GM18861 (cell line): ENCODE measurements around the gene ITIH4.

Experiments
- ATAC-seq: cut with Tn5 transposase; IDR thresholded peaks from one replicate; pipeline ENCODE4 v1.9.1; 2021; ENCODE audit not compliant: unreplicated experiment

ITIH4 gene

DNA sequence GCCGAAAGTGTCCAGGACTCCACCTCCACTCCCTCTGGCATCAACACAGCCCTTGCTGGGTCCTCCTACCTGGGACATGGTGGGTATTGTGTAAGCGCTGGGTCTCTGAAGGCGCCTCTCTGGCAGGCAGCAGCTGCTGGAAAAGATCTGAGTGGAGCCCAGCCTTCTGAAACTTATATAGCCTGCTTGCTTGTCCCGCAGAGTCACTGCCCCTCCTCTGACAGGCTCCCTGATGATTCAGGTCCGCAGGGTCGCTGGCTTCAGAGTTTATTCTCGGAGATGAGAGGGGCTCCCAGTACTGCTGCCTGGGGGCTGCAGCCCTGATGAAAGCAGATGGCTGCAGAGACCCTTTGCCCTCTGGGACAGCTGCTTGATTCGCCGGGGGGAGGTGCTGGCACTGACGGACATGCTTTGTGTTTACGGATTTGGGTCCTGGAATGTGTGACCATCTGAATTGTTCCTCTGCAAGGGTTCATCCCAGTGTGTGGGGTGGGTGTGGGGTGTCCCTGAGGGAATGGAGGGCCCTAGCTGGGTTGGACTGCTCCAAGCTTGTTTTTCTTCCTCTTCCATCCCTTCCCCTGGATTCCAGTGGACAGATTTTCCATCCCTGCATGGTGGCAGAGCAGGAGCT lies 4.5 kb upstream of the ITIH4 start, which contains the start of gene MUSTN1:
TSS of gene MUSTN1 (minus strand) at position 149 of the 631 bp plus-strand sequence. CDS start at position 78, 71 bp downstream.
- no peak for ATAC-seq

DNA sequence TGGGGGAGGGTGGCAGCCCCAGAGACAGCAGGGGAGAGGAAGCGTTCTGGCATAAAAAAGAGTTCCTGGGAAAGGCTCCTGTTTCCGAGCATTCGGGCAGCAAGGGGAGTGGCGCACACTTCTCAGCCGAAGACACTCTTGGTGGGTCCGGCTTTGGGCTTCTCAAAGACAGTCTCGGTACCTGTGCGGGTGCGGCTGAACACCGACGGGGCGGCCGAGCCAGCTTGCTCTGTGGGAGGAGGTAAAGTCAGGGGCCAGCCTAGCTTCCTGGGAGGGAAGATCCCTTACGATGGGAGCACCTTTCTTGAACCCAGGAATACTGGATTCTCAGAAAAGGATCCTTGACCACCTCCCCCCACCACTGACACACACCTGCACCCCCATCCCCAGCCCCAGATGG lies 2.7 kb upstream of the ITIH4 start:
- no peak for ATAC-seq

- no peak for ATAC-seq
These were observed 1.2 kb upstream of the ITIH4 start for GRCh38 chr3:52831500-52832301.

GRCh38 chr3:52829906-52830463 lies 487 bp downstream of the ITIH4 start:
- ATAC-seq, result no peak

- no peak for ATAC-seq
These were observed 990 bp downstream of the ITIH4 start for GRCh38 chr3:52829482-52829881.

- no peak for ATAC-seq
These were observed 2.6 kb downstream of the ITIH4 start for GRCh38 chr3:52827866-52828376.

DNA sequence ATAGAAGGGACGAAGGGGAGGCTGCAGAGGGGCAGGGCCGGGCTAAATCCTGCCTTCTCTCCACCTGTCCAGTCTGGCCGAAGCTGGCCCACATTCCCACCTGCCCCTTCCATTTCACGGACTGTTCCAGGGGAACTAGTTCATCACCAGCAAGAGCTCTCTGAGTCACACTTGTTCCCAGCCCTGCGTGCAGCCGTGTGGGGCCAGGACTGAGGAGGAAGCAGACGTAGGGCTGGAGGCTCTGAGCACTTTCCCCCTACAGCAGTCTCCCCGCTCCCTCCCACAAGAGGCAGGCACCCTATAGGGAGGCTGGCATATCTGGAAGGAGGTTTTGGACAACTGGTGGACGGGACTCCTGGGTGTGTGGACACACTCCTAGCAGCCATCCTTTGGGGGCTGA lies 3.0 kb downstream of the ITIH4 start:
- ATAC-seq, result no peak

DNA sequence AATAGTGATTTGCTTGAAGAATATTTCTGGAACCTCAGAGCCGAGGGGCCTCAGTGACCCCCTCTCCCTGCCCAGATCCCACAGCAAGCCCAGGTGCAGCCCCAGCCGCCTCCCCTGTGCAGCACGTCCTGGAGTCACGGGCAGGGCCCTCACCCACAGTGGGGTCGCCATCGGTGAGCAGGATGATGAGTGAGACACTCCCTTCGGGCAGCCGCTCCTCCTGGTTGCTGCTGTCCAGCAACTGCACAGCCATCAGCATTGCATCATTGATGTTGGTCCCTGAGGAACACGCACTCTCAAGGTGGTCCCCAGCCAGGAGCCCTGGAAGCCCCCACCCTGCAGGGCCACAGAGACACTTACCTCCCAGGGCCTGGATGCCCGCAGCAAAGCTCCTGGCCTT lies 6.4 kb downstream of the ITIH4 start:
- ATAC-seq, result no peak

- ATAC-seq, result no peak
These were observed 8.1 kb downstream of the ITIH4 start for GRCh38 chr3:52822363-52822762.

DNA sequence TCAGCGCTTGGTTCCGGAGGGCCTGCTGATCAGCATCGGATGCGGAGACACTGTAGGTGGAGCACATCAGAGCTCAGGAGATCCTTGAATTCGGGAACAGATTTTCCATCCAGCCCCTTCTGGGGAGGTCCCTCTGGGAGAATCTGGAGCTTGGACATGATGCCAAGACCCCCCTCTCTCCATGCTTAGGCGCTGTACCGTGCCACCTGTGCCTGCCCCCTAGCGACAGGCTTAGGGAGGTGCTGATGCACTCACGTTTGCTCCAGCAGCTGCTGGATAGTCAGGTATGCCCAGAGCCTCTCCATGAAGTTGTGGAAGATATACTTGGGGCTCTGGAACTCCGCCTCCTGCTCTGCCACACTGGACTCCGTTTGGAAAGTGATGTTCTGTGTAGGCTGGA lies 9.7 kb downstream of the ITIH4 start:
- ATAC-seq, result no peak

DNA sequence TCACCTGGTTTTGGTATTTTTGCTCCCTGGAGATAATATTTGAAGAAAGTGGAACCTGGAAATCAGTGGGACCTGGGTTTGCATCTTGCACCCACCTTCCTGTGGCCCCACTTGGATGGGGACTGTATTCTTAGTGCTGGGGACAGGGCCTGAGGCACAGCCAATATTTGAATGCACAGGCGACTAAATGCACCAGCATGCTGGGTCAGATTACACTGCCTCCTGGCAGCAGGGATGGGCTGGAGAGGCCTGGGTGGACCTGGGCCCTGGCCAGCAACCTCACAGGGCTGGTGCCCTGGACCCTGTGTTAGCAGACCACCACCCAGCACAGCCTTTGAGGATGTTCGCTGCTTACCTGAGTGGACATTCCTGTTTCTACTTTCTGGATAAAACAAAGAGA lies 10.5 kb downstream of the ITIH4 start:
- ATAC-seq, result no peak

- ATAC-seq, result no peak
These were observed 12.6 kb downstream of the ITIH4 start for GRCh38 chr3:52817860-52818259.

- ATAC-seq, result no peak
These were observed 13.3 kb downstream of the ITIH4 start for GRCh38 chr3:52817221-52817620.

DNA sequence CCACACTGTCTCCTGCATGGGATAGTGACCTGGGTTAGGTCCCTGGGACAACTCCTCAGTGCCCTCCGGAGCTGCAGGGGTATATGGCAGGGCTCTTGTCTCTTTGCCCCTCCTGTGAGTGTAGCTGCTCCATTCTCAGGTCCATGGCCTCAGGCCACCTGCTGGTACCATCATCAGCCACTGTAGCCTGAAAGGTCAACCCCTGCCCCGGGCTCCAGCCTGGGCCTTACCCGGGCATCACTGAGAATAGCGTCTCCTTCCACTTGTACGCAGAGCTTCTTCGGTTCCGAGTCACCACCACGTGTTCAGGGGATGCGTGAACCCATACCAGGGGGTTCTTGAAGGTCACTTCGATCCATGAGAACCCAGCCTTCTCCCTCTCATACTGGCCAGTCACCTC lies 13.8 kb downstream of the ITIH4 start:
- ATAC-seq, result no peak

GRCh38 chr3:52816199-52816598 lies 14.3 kb downstream of the ITIH4 start:
- no peak for ATAC-seq

DNA sequence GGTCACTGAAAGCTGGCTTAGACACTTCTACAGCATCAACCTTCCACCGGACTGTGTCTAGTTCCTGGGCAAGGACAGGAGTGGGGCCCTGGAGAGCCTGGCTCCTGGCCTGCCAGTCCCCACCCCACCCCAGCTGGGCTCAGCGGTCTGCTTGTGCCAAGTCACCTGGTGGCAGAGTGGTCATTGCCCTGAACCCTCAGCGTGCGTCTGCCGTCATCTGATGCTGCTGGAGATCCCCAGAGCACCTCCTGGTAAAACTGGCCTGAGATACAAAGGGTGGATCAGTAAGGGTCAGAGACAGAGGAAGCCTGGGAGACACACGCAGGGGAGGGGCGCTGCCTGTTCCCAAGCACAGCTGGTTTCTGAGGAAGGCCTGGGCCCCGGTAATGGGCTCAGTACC lies 16.7 kb downstream of the ITIH4 start:
- ATAC-seq, result no peak

GRCh38 chr3:52811452-52812011 lies 18.9 kb downstream of the ITIH4 start:
- ATAC-seq, result no peak

GRCh38 chr3:52810923-52811322 lies 19.5 kb downstream of the ITIH4 start:
- ATAC-seq, result no peak

DNA sequence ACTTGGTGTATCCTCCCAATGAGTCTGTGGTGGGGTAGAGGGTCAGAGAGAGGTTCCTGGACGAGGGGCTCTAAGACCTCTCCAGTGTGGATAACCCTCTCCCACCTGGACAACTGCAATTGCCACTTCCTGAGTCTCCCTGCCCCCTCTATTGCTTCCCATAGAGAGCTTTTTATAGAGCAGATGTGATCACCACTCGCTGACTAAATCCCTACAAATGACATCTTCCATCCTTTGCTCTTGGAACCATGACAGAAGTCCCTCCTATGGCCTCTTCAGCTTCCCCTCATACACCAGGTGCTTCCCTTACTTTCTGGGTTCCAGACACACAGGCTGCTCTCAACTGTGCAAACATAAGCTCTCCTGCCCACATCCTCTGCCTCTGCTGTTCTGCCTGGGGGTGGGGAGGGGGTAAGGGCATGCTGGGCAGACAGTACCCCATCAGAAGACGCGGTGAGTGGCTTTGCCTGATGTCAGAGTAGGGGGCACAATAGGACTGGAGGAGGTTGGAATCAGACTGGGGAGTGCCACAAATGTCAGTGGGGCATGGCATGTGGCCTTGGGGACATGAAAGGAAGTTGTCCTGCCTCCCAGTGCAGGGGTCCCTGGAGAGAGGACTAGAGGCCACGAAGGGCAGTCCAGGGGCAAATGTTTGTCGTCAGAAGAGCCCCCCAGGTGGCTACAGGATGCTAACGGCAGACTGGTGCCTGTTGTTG lies 20.7 kb downstream of the ITIH4 start:
- ATAC-seq, result no peak

DNA sequence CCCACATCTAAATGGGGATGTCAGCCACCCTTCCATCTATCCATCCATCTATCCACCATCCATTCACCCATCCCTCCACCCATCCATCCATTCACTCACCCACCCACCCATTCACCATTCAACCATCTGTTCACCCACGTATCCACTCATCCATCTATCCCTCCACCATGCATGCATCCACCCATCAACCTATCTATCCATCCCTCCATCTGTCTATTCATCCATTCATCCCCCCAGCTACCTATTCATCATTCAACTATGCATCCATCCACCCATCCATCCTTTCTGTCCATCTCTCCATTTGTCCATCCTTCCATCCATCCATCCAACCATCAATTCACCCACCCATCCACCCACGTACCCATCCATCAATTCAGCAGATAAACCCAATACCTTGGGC lies 21.3 kb downstream of the ITIH4 start:
- no peak for ATAC-seq
